ENCODE results near the gene SH3BP5. TPM values are rescaled to one million over a fixed set of nuclear protein-coding genes. Genes with fewer than 3 reads are reported as not detected.

SH3BP5 gene
- total RNA-seq, 1 experiment from 2014 or later: 13.9 TPM

DNA sequence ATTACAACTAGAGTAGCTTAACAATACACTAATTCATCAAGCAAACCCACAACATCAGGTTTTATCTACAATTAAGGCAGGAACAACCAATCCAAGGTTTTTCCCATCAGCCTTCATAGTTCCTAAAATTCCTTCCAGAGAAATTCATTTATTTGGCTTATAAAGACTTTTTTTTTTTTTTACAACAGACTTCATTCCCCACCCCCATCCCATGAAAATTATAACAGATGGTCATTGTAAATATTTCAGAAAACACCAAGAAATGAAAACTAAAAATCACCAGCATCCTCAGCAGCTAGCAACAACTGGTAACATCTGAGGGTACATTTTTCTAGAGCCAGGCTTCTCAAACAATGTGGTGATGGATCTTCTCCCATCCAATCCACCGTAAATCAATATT lies 11.0 kb downstream of the SH3BP5 start:
- DNase-seq (ENCODE audit: low read depth, low spot score) (no peak), ATAC-seq (no peak)
- BruUV-seq (replicated peaks): no TSS peak
- Histone ChIP-seq H3K9me2 (ENCODE audit: insufficient read depth) (no peaks in the 10 kb centered on the region), H3K4me2 (ENCODE audit: low read length) (no peak overlapping the region), H2AFZ (ENCODE audit: low read depth, low read length, poor library complexity, severe bottlenecking) (no peak overlapping the region), H3K27me3 (ENCODE audit: insufficient read depth, low read length) (no peaks in the 10 kb centered on the region), H3K79me2 (ENCODE audit: insufficient read depth, low read length) (peaks cover 17% of the 10 kb centered on the region; the same call in 1 of the 2 replicates), H3K36me3 (ENCODE audit: control insufficient read depth in 1 of 2, insufficient read depth in 2 of 2, low read length in 2 of 2) (peaks cover 0 to 4% of the 10 kb centered on the region in 2 experiments; a peak in 1 of 4 replicates), H4K20me1 (ENCODE audit: insufficient read depth) (no peaks in the 10 kb centered on the region), H3K4me3 (replicated peaks in 1 of 2; ENCODE audit: low read depth in 1 of 2, low read length in 2 of 2) (no peak overlapping the region), H3K4me1 (ENCODE audit: control insufficient read depth in 1 of 2, insufficient read depth in 2 of 2, low read length in 2 of 2) (peaks cover 19 to 23% of the 10 kb centered on the region in 2 experiments; a peak in 3 of 4 replicates), H3K27ac (ENCODE audit: low read depth, low read length) (no peak overlapping the region), H3K9ac (ENCODE audit: low read length) (no peak overlapping the region), H3K9me3 (ENCODE audit: control insufficient read depth in 1 of 2, insufficient read depth in 1 of 2, low read depth in 1 of 2, low read length in 2 of 2) (no peaks in the 10 kb centered on the region)
- ChIA-PET RAD21 (ENCODE audit: low non-redundant PET in 1 of 2, low total read pairs in 2 of 2, uncharacterized antibody in 2 of 2, unreplicated experiment in 2 of 2) (no interaction called here), POLR2A (no interaction called here), CTCF (no interaction called here)
- TF ChIP-seq EGR1 (IDR thresholded peaks at IDR 0.05; ENCODE audit: low read depth): no peak
- no peak for TF ChIP-seq ZNF274 (IDR thresholded peaks at IDR 0.05; ENCODE audit: low read depth, low read length)
- intact Hi-C loops (cut with micrococcal nuclease): no loop called here

DNA sequence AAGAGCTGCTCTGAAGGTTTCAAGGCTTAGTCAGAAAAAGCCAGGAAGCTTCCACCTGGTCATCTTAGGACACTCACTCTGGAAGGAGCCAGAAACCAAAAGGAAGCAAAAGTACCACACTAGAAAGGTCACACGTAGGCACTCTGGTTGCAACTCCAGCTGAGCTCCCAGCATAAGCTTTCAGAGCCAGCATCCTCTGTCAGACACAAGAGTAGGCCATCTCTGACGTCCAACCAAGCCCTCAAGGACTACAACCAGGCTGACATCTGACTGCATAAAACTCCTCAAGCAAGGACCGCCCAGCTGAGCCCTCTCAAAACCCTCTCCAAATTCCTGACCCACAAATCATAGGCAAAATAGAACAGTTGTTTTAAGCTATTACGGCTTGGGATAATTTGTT lies 12.8 kb downstream of the SH3BP5 start:
- no peaks in the 10 kb centered on the region for H3K9me3 ChIP-seq (ENCODE audit: control insufficient read depth in 1 of 2, insufficient read depth in 1 of 2, low read depth in 1 of 2, low read length in 2 of 2)
- TF ChIP-seq, protein P1, sequence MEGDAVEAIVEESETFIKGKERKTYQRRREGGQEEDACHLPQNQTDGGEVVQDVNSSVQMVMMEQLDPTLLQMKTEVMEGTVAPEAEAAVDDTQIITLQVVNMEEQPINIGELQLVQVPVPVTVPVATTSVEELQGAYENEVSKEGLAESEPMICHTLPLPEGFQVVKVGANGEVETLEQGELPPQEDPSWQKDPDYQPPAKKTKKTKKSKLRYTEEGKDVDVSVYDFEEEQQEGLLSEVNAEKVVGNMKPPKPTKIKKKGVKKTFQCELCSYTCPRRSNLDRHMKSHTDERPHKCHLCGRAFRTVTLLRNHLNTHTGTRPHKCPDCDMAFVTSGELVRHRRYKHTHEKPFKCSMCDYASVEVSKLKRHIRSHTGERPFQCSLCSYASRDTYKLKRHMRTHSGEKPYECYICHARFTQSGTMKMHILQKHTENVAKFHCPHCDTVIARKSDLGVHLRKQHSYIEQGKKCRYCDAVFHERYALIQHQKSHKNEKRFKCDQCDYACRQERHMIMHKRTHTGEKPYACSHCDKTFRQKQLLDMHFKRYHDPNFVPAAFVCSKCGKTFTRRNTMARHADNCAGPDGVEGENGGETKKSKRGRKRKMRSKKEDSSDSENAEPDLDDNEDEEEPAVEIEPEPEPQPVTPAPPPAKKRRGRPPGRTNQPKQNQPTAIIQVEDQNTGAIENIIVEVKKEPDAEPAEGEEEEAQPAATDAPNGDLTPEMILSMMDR (IDR thresholded peaks at IDR 0.05 in 2 of 3, conservative IDR thresholded peaks at IDR 0.05 in 1 of 3; ENCODE audit: borderline replicate concordance in 1 of 3, insufficient read depth in 1 of 3, low read depth in 2 of 3, low read length in 2 of 3): no peak
- TF ChIP-seq EZH2phosphoT487 (IDR thresholded peaks at IDR 0.05; ENCODE audit: borderline replicate concordance) (no peak), SRF (IDR thresholded peaks at IDR 0.05; ENCODE audit: low read depth) (no peak), EZH2 (IDR thresholded peaks at IDR 0.05) (no peak), CEBPB (IDR thresholded peaks at IDR 0.05; ENCODE audit: low read depth) (no peak), JUND (IDR thresholded peaks at IDR 0.05) (no peak), POLR2A (IDR thresholded peaks at IDR 0.05; ENCODE audit: borderline replicate concordance, extremely low read depth, insufficient read depth, insufficient read length) (no peak), SP1 (IDR thresholded peaks at IDR 0.05; ENCODE audit: low read depth) (no peak), RAD21 (IDR thresholded peaks at IDR 0.05; ENCODE audit: low read depth) (no peak), POLR2AphosphoS5 (IDR thresholded peaks at IDR 0.05; ENCODE audit: low read depth, low read length) (no peak), EGR1 (IDR thresholded peaks at IDR 0.05; ENCODE audit: low read depth) (no peak), ZFX (IDR thresholded peaks at IDR 0.05) (no peak), FOSL1 (IDR thresholded peaks at IDR 0.05; ENCODE audit: low read depth) (no peak), ZNF274 (IDR thresholded peaks at IDR 0.05; ENCODE audit: low read depth, low read length) (no peak), SIN3A (IDR thresholded peaks at IDR 0.05; ENCODE audit: low read depth) (no peak), ELF1 (IDR thresholded peaks at IDR 0.05; ENCODE audit: borderline replicate concordance, low read depth) (no peak)
- TF ChIP-seq, protein P2, sequence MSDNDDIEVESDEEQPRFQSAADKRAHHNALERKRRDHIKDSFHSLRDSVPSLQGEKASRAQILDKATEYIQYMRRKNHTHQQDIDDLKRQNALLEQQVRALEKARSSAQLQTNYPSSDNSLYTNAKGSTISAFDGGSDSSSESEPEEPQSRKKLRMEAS (IDR thresholded peaks at IDR 0.05): no peak
- TF ChIP-seq, protein P3, sequence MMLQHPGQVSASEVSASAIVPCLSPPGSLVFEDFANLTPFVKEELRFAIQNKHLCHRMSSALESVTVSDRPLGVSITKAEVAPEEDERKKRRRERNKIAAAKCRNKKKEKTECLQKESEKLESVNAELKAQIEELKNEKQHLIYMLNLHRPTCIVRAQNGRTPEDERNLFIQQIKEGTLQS (IDR thresholded peaks at IDR 0.05): no peak
- POLR2A ChIA-PET: no interaction called here
- intact Hi-C loops (cut with micrococcal nuclease): no loop called here
- BruUV-seq (replicated peaks): no TSS peak
- peaks cover 17% of the 10 kb centered on the region; the same call in 1 of the 2 replicates for H3K79me2 ChIP-seq (ENCODE audit: insufficient read depth, low read length)
- no peaks in the 10 kb centered on the region for H3K36me3 ChIP-seq (ENCODE audit: control insufficient read depth in 1 of 2, insufficient read depth in 2 of 2, low read length in 2 of 2)
- H4K20me1 ChIP-seq (ENCODE audit: insufficient read depth): no peaks in the 10 kb centered on the region
- RAD21 ChIA-PET (ENCODE audit: low non-redundant PET in 1 of 2, low total read pairs in 2 of 2, uncharacterized antibody in 2 of 2, unreplicated experiment in 2 of 2): interaction anchor here in 1 of 2 experiments (0.7 kb wide), 1 partner anchor 11 kb away, joined by 4 read pairs; no protein-coding TSS in a partner anchor
- H2AFZ ChIP-seq (ENCODE audit: low read depth, low read length, poor library complexity, severe bottlenecking): no peak overlapping the region
- H3K4me2 ChIP-seq (ENCODE audit: low read length): no peak overlapping the region
- no peaks in the 10 kb centered on the region for H3K27me3 ChIP-seq (ENCODE audit: insufficient read depth, low read length)
- peaks cover 2 to 14% of the 10 kb centered on the region in 2 experiments; a peak in 3 of 4 replicates for H3K4me1 ChIP-seq (ENCODE audit: control insufficient read depth in 1 of 2, insufficient read depth in 2 of 2, low read length in 2 of 2)
- H3K27ac ChIP-seq (ENCODE audit: low read depth, low read length): no peak overlapping the region
- H3K9me2 ChIP-seq (ENCODE audit: insufficient read depth): no peaks in the 10 kb centered on the region
- no peak for ATAC-seq
- no peak overlapping the region for H3K4me3 ChIP-seq (replicated peaks in 1 of 2; ENCODE audit: low read depth in 1 of 2, low read length in 2 of 2)
- no peak for DNase-seq (ENCODE audit: low read depth, low spot score)
- CTCF ChIA-PET: no interaction called here
- no peak overlapping the region for H3K9ac ChIP-seq (ENCODE audit: low read length)
